Measurements from ENCODE around the gene NCOA3. TPM values are rescaled to one million over a fixed set of nuclear protein-coding genes. Genes with fewer than 3 reads are reported as not detected.

Gene NCOA3
- total RNA-seq, 2 experiments from 2014 or later: 66.2 to 73.7 TPM

DNA sequence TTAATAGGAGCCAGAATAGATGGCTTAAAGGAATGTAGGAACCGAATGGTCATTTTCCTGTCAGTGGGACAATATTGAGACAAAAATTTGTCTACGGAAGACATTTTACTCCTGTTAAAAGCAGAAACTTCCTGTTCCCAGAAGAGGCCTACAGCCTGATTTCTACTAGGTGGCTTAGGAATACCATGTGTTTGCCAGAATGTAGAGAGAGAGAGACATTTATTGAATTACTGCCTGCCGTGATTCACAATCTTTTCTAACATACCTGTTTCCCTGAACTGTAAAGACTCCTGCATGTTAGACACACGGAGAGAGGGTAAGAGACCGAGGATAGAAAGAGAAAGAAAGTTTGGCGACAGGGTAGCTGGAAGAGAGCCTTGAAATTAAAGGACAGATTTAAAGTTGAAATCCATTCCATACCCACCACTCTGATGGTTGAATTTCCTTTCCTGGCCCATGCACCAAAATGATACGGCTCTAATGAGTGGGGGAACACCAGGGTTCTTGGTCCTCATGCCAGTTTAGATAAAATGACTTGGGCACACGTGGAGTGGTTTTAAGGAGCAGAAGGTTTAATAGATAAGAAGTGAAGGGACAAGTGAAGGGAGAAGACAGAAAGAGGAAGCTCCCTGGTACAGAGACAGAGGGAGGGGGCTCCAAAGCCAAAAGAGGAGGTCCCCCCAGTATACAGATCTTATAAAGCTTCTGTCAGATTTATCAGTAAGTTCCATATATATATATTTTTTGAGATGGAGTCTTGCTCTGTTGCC is 22.5 kb downstream of the NCOA3 start:
- Mint-ChIP-seq H3K27me3 (no peaks in the 10 kb centered on the region), H3K4me1 (ENCODE audit: low read depth) (peaks cover 37% of the 10 kb centered on the region), H3K36me3 (ENCODE audit: low read depth) (peaks cover 58% of the 10 kb centered on the region), H3K27ac (peak overlapping the region; percentile 51), H3K9me3 (peaks cover 30% of the 10 kb centered on the region), H3K4me3 (no peak overlapping the region)
- intact Hi-C loops (cut with micrococcal nuclease): no loop called here
- ChIA-PET POLR2A (interaction anchor here (0.9 kb wide), 2 partner anchors 13 to 23 kb away, joined by 3 to 4 read pairs; partner anchors contain the start of gene NCOA3), CTCF (interaction anchor here (0.9 to 1.3 kb wide), 2 partner anchors 10 to 15 kb away, joined by 3 read pairs; no protein-coding TSS in a partner anchor)
- ATAC-seq (no peak), DNase-seq (no peak)
- TF ChIP-seq, protein P1, sequence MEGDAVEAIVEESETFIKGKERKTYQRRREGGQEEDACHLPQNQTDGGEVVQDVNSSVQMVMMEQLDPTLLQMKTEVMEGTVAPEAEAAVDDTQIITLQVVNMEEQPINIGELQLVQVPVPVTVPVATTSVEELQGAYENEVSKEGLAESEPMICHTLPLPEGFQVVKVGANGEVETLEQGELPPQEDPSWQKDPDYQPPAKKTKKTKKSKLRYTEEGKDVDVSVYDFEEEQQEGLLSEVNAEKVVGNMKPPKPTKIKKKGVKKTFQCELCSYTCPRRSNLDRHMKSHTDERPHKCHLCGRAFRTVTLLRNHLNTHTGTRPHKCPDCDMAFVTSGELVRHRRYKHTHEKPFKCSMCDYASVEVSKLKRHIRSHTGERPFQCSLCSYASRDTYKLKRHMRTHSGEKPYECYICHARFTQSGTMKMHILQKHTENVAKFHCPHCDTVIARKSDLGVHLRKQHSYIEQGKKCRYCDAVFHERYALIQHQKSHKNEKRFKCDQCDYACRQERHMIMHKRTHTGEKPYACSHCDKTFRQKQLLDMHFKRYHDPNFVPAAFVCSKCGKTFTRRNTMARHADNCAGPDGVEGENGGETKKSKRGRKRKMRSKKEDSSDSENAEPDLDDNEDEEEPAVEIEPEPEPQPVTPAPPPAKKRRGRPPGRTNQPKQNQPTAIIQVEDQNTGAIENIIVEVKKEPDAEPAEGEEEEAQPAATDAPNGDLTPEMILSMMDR (IDR thresholded peaks at IDR 0.05): no peak

DNA sequence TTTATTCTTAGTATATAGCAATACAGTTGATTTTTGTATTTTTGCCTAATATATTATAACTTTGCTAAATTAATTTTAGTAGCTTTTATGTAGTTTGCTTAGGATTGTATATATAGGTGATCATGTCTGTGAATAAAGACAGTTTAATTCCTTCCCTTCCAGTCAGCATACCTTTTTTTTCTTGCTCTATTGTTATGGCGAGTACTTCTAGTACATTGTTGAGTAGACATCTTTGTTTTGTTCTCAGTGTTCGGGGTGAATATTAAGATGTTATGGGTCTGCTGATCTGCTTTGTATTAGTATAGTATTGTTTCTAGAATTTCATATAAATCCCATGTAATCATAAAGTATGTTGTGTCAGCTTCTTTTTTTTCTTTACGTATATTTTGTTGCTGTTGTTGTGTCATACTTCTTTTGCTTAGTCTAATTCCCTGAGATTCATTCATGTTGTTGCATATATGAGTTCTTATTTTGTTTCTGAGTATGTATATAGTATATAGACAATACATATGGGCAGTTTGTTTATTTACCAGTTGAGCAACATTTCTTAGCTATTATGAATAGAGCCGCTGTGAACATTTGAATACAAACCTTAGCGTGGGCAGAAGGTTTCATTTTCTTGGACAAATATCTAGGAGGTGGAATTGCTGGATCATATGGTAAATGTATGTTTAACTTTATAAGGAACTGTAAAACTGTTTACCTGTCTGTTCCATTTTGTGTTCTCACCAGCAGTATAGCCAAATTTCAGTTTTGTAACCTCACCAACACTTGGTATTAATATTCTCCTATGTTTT is 25.5 kb downstream of the NCOA3 start:
- TF ChIP-seq, protein P1 (IDR thresholded peaks at IDR 0.05): no peak
- intact Hi-C loops (cut with micrococcal nuclease): no loop called here
- Mint-ChIP-seq H3K4me3 (no peak overlapping the region), H3K27me3 (no peaks in the 10 kb centered on the region), H3K4me1 (ENCODE audit: low read depth) (peaks cover 45% of the 10 kb centered on the region), H3K9me3 (peaks cover 12% of the 10 kb centered on the region), H3K36me3 (ENCODE audit: low read depth) (peaks cover 42% of the 10 kb centered on the region), H3K27ac (peak overlapping the region; percentile 26)
- CTCF ChIA-PET: interaction anchor here (1.1 to 2.7 kb wide), 4 partner anchors 12 to 144 kb away, joined by 3 to 14 read pairs (median 5); no protein-coding TSS in a partner anchor
- POLR2A ChIA-PET: interaction anchor here (1.0 to 1.4 kb wide), 4 partner anchors 16 to 170 kb away, joined by 3 to 4 read pairs (median 4); partner anchors contain the start of gene ZMYND8
- ATAC-seq (no peak), DNase-seq (no peak)

DNA sequence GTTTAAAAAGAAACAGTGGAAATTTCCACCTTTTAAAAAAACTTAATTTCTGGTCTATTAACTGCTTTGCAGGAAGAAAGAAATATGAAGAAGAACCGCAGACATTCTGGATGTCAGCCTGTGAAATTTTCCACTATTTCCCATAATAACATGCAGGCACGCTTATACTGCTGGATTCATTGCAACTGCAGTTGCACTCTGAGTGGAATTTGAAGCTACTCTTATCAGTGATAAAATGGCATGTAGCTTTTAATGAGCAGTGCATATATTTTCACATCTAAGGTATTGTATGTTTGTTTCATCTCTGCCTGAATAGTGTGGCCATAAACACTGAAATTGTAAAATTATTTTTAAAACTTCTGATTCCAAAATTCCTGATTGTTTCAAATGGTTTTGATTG is 28.2 kb downstream of the NCOA3 start:
- TF ChIP-seq, protein P1 (IDR thresholded peaks at IDR 0.05): no peak
- Mint-ChIP-seq H3K4me1 (ENCODE audit: low read depth) (peaks cover 47% of the 10 kb centered on the region), H3K27me3 (no peaks in the 10 kb centered on the region), H3K27ac (no peak overlapping the region), H3K36me3 (ENCODE audit: low read depth) (peaks cover 34% of the 10 kb centered on the region), H3K9me3 (peaks cover 5% of the 10 kb centered on the region), H3K4me3 (no peak overlapping the region)
- ChIA-PET POLR2A (interaction anchor here (1.1 kb wide), 1 partner anchor 21 kb away, joined by 3 read pairs; no protein-coding TSS in a partner anchor), CTCF (no interaction called here)
- DNase-seq (no peak), ATAC-seq (no peak)
- intact Hi-C loops (cut with micrococcal nuclease): no loop called here

DNA sequence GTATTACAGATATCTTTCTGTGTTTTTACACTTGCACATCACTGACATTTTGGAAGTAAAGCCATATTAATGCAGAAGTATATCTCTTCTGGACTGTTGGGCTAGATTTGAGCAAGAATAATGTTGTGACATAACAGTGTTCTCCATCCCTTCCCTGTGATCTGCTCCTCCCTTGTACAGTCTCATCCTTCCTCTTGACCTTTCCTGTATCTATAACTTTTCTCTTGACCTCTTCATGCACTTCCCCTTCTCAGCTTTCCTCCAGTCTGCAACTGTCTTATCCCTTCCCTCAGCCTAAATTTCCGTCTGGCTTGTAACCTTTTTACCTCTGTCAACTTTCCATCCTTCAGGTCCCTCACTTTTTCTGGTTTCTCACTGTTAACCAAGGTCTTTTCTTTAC is 29.8 kb downstream of the NCOA3 start:
- no peaks in the 10 kb centered on the region for H3K27me3 Mint-ChIP-seq
- CTCF ChIA-PET: no interaction called here
- no peak for DNase-seq
- no peak overlapping the region for H3K4me3 Mint-ChIP-seq
- peak overlapping the region; percentile 70 for H3K27ac Mint-ChIP-seq
- TF ChIP-seq, protein P1 (IDR thresholded peaks at IDR 0.05): no peak
- POLR2A ChIA-PET: interaction anchor here (1.1 kb wide), 1 partner anchor 22 kb away, joined by 4 read pairs; no protein-coding TSS in a partner anchor
- peaks cover 56% of the 10 kb centered on the region for H3K4me1 Mint-ChIP-seq (ENCODE audit: low read depth)
- intact Hi-C loops (cut with micrococcal nuclease): no loop called here
- no peak for ATAC-seq
- peaks cover 5% of the 10 kb centered on the region for H3K9me3 Mint-ChIP-seq
- H3K36me3 Mint-ChIP-seq (ENCODE audit: low read depth): peaks cover 36% of the 10 kb centered on the region

Data from activated CD8-positive, alpha-beta T cell treated with anti-CD3 and anti-CD28 coated beads for 36 hours (primary cell).